ENCODE results near the gene XXYLT1.

DNA sequence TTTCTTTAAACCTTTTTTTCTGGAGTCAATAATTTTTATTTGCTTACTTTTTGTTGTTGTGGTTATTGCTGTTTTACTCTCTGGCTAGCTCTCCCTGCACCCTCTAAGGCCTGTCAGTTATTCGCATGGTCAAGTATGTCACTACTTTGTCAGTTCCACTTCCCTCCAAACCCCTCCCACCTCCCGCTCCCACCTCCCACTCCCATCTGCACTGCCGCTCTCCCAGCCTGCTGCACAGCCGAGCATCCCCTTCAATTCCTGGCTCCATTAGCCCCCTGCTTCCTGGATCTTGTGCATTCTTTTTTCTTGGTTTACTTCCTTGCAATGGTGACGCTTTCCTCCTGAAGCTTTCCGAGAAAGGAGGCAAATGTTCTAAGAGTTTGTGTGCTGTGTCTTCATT, 218.0 kb downstream of the XXYLT1 start:
- TF ChIP-seq, protein P1, sequence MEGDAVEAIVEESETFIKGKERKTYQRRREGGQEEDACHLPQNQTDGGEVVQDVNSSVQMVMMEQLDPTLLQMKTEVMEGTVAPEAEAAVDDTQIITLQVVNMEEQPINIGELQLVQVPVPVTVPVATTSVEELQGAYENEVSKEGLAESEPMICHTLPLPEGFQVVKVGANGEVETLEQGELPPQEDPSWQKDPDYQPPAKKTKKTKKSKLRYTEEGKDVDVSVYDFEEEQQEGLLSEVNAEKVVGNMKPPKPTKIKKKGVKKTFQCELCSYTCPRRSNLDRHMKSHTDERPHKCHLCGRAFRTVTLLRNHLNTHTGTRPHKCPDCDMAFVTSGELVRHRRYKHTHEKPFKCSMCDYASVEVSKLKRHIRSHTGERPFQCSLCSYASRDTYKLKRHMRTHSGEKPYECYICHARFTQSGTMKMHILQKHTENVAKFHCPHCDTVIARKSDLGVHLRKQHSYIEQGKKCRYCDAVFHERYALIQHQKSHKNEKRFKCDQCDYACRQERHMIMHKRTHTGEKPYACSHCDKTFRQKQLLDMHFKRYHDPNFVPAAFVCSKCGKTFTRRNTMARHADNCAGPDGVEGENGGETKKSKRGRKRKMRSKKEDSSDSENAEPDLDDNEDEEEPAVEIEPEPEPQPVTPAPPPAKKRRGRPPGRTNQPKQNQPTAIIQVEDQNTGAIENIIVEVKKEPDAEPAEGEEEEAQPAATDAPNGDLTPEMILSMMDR (IDR thresholded peaks at IDR 0.05) = no peak
- no peak for TF ChIP-seq POLR2A (IDR thresholded peaks at IDR 0.05)

All from vagina (tissue), 2 donors.